NCI-H2196 (cell line): ENCODE results near the gene DIP2C.

Source experiments
- DNase-seq: peaks from one replicate; lab custom pipeline; 2025; ENCODE audit not compliant: unreplicated experiment; lab: John Stamatoyannopoulos, UW

The DIP2C gene

GRCh38 chr10:580778-581177 lies 108.7 kb downstream of the DIP2C start:
- DNase-seq = no peak

DNA sequence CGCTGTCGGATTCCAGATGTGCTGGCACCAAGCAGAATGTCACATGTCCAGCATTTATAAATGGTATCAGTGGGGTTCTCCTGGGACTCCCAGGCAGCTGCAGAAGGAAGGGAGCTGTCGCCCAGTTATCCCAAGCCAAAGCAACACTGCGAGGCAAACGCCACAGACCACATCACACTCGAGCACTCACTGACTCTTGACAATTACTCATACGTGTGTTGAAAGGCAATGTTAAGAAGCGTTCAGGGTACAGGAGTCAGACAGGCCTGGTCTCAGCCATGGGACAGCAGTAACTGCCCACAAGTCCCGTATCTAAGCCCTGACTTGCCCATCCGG lies 113.4 kb downstream of the DIP2C start:
- DNase-seq = no peak

DNA sequence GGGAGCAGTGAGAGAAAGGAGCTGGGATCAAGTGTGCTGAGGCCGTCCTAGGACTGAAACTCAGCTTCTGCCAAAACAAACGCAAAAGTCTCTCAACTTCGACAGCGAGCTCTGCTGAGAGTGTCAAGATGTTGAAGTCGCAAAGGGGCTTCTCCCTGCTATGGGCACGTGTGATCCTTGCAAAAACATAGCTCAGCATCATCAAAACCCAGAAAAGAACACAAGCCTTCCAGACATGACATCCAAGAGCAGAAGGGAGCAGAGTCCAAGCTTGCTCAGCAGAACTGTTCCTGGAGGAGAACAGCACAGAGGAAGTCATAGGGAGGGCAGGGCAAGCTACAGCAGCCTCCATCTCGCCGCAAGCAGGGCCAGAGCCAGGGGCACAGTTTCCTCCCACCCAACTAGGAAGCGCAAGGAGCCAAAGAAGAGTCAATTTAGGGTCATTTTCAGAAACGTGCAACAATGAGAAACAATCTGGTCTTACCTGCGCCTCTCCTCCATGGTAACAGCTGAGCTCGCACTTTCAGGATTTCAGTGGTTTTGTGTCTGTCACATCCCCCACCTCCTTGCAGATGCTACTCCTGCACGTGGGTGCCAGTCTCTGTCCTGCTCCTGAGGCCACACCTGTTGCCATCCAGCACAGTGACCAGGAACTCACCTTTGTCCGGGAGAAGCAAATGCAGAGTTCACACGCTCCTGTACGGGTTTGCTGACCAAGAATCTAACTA lies 113.9 kb downstream of the DIP2C start:
- no peak for DNase-seq

DNA sequence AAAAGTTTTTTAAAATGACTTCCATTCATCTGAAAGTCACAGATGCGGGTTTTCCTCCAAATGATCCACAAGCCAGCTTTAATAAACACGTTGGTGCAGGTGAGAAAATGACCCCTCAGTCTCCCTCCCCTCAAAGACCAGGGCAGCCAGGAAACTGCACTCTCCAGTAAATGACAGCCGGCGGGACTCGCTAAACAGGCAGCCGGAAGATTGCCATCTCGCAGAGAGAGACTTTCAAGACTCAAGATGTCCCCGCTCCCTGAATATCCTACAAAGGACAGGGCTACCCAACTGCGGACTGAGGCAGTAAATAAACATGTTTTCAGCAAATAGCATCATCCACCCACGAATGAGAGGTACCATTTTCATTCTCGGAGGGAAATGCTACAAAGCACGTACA lies 116.8 kb downstream of the DIP2C start:
- no peak for DNase-seq

DNA sequence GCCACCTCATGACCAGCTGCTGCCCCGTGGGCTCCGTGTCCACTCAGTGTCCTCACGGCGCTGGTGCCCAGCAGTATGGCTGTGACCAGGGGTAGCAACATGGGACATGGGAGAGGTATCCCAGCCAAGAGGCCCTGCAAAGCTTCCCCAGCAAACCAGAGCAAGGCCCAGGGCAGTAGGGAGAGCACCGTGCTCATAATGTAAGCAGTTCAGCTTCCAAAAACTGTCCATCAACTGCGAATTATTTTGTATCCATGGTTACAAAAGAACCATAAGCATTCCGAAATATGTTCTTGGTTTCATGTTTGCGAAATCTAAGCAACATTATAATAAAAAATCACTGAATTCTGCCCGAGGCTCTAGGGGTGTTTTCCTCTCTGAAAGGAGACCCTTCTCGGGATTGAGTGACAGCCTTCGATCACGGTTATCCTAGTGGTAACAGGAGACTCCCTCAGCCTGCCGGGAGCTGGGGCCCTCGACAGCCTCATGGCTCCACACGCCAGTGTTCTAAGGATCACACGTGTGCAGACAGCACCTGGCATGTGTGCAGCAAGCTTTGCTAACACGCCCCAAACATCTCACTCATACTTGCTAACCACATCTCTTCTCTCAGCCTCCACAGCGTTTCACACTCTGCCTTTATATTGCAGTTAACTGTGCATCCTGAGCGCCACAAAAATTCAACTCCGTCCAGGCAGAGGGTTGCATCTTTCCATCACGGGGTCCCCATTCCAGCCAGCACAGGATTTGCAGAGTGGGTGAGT lies 117.6 kb downstream of the DIP2C start:
- DNase-seq = no peak

DNA sequence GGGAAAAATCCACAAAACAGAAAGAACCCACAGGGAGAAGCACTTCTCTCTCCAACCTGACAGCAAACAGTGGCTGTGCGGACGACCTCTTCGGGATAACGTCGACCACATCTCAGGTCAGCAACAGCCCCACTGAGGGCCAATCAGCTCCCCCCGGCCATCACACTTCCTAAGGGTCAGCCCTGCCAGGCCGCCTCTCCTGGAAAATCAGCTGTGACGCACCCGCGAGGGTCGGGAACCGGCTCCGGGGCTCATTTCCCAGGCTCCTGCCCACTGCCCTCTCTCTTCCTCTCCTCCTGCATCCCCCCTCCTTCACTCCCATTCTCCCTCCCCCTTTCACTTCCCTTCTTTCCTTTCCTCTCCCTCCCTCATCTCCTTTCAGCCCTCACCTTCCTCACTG lies 118.3 kb downstream of the DIP2C start:
- no peak for DNase-seq

- no peak for DNase-seq
Measured at GRCh38 chr10:570628-571163, 118.8 kb downstream of the DIP2C start.

DNA sequence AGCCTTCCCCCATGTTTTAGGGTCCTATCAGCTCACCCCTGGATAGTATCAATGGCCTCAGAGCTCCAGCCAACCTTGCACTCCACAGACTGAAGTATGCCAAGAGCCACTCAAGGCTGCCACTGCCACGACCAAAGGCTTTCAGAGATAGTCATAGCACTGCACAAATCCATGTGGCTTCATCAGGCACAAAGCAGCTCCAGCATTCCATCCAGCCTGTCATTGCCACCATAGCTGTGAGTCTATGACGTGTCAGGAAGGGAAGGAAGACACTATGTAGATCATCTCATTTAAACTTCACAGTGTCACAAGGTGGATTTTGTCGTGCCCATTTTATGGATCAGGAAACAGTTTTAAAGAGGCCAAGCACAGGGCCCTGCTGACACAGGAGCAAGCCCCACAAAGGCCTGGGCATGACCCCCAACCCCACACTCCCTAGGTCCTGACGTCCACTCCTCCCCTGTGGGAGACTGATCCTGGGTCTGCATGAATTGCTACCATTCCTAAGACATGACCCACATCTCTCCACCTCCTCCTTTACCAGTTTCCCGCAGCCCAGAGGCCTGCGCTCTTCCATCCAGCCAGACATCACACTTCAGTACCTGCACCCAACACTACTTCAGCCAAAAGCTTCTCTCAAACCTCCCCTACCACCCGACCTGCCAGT lies 119.4 kb downstream of the DIP2C start:
- no peak for DNase-seq

- DNase-seq = no peak
Measured at GRCh38 chr10:568848-569247, 120.6 kb downstream of the DIP2C start.

GRCh38 chr10:567869-568268 lies 121.6 kb downstream of the DIP2C start:
- DNase-seq = no peak

DNA sequence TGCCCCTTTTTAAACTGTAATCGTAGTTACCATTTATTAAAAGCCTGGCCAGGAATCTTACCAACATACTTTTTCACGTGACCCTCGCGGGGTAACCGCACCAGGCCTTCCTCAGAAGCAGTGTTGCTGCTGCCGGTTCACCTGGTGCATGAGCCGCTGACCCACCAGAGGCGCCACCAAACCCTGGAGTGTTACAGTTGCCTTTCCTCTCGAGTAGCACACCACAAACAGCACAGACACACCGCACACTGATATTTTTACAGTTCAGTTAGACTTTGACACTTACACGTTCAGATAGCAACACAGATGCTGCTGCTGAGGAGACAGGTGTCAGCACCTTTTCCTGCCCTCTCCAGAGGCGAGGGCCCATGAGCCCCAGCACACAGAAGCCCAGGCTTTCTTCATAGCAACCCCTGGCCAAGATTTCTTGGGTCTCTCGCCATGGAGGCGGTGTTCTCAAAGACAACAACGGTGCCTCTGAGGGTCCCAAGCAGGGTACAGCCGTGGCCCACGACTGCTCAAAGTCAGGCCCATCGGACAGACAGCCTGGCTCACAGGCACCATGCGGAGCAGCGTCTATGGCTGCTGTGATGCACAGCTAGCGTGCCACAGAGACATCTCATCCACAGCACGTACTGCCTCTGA lies 123.1 kb downstream of the DIP2C start:
- no peak for DNase-seq

- DNase-seq = no peak
Measured at GRCh38 chr10:565676-566075, 123.8 kb downstream of the DIP2C start.

GRCh38 chr10:565146-565545 lies 124.3 kb downstream of the DIP2C start:
- DNase-seq = no peak

DNA sequence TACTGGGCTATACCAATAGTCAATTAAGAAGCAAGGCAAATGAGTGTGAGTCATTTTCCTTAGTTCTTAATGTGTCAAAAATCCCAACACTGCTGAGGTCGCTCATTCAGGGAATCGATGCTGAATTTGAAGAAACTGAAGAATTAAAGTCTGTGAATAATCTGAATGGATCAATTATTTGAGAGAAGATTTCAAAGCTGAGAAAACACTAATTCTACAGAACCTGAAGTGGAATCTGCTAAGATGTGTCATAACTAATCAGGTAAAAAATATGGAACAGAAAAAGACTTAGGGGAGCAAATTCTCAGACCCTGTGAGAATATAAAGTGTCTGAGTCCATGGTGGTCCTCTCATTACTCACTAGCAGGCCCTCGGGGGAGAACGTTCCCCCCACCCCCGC lies 125.6 kb downstream of the DIP2C start:
- DNase-seq = no peak

- no peak for DNase-seq
Measured at GRCh38 chr10:562142-562541, 127.3 kb downstream of the DIP2C start.

GRCh38 chr10:561721-562120 lies 127.7 kb downstream of the DIP2C start:
- DNase-seq = peak; percentile 1

DNA sequence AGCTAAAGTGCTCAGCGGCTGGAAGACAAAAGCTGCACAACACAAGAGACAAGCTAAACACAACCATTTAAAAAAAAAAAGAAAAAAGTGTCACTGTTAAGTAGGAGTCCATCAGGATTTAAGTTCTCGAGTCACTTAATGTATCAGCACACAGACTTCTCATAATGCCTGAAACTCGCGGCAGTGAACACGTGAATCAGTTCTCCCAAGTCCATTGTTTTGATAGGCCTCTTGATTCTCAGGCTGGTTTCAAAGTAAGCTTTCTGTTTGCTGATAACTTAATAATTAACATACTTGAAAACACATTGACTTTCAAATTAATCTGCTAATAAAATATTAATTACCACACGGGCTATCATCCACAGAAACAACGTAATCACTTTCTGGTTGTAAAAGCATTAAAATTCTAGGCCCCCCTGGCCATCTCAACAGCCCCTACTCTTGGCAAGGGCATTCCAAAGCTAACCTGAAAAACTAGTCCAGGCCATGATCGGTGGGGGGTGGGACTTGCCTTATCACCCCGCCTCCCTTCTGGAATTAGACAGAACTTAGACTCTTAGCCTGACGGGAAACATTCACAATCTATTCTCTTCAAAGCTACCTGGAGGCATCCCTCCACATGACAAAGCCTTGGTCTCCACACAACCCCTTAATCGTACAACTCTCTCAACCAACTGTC lies 129.0 kb downstream of the DIP2C start:
- no peak for DNase-seq

DNA sequence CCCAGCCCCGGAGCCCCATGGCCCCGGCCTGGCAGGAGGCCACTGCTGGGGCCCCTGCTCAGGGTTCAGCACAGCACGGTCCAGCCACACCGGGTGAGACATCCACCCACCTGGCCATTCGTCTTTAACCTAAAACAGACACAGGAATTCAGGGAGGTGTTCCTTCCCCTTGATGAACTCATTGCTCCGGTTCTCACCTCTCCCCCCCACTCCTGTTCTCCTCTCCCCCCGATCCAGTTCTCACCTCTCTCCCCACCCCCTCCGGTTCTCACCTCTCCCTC lies 129.8 kb downstream of the DIP2C start:
- DNase-seq = no peak

DNA sequence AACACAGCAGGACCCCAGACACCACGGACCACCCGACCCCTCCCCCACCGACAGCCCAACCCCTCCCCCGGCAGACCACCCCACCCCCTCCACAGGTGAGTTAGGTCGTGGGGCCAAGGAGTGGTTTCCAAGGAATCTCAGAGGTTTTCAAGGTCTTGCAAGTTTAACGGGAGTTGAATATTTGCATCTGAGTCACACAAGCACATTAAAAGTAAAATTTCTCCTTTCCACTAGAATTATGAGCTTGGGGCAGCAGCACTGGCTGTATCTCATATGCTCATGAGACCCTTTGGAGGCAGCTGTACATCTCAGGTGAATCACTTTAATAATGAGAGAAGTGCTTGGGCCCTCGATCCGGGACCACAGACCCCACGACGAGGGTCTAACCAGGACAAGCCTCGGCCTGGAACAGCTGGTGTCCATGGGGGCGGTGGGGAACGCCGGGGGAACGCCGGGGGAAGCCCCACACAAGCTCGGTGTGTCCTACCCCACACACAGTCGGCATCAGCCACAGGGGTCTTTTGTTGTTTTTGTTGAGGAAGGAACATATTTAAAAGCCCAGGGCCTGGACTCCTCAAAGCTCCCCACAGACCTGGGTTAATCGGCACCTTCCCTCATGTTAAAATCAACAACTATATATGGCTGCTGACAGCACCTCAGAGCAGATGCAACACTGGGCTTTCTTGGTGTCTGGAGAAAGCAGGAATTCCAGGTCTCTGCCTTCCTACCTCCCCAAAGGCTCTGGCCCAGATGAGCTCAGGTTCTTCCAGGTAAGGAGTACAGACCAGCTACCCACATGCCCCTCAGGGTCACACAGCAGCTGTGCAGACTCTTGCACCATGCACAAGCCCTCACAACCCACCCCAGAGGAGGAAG lies 130.3 kb downstream of the DIP2C start:
- DNase-seq = no peak

DNA sequence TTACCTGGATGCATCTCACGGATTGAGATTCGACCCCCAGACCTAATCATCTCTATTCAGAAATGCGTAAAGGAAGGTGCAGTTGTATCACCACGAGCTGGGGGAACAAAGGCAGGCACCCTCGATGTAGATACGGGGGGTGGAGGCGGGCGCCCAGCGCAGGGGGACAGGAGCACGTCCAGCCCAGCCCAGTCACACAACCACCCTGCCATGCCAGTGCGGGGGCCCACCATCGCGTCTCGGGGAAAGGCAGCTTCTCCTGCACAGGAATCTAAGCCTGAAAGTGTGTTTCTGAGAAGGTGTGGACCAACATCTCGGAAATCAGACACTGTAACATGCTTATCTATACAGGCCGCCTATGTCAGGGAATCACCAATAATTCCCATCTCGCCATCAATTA lies 131.1 kb downstream of the DIP2C start:
- DNase-seq = no peak
